Bronchial epithelial cell (primary cell): ENCODE results near the gene CCDC80. TPM values are rescaled to one million over a fixed set of nuclear protein-coding genes. Genes with fewer than 3 reads are reported as not detected.

Experiments used
- DNase-seq: peaks from one replicate; pipeline ENCODE4 v3.0.0-alpha.2; 2010; ENCODE audit warnings: low read depth
- FAIRE-seq: peaks from 2 replicates; lab custom pipeline; 2011; peaks lifted over from hg19 to GRCh38; lab: Jason Lieb, UNC
- H3K27me3 ChIP-seq: 2 replicates; pipeline ENCODE4 v1.5.1; 2011; ENCODE audit warnings: low read length; ENCODE audit not compliant: control insufficient read depth, insufficient read depth
- H3K36me3 ChIP-seq: 2 replicates; pipeline ENCODE4 v1.5.1; 2011; ENCODE audit warnings: low read length; ENCODE audit not compliant: control insufficient read depth, insufficient read depth
- H3K4me3 ChIP-seq: 2 replicates; pipeline ENCODE4 v1.5.1; 2011; ENCODE audit warnings: mild to moderate bottlenecking, low read depth, low read length, control low read depth
- total RNA-seq: library from RNA; depleted of rRNA; stranded (reverse); fragments of >200 nt; gene quantifications from 2 replicates; pipeline ENCODE4 v1.2.1, GENCODE V29; 2014
- TF ChIP-seq, protein P1 (sequence below): IDR thresholded peaks from 2 replicates; pipeline ENCODE4 v1.5.1; 2011; ENCODE audit warnings: mild to moderate bottlenecking, moderate library complexity, low read length, control low read depth, inconsistent platforms; ENCODE audit not compliant: insufficient read depth, severe bottlenecking

Gene CCDC80
- total RNA-seq, 1 donor from 2014 or later: 8.2 TPM

DNA sequence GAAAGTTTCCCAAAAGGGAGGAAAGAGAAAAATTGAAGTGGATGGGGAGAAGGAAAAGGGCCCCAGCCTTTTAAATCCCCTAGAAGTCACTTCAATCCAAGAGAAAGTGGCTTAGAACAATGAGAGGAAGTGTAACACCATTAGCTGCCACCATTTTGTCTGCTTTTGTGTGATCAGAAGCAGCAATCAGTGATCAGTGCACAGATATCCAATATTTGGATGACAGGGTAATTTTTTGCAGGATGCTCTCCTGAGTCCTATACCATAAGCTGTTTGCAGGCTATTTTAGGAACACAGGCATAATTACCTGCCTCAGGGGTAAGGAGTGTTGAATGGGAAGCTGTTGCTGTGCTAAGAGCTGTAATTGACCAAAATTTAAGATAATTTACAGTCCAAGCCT, 47.7 kb downstream of the CCDC80 start:
- no peak overlapping the region for H3K4me3 ChIP-seq
- TF ChIP-seq, protein P1, sequence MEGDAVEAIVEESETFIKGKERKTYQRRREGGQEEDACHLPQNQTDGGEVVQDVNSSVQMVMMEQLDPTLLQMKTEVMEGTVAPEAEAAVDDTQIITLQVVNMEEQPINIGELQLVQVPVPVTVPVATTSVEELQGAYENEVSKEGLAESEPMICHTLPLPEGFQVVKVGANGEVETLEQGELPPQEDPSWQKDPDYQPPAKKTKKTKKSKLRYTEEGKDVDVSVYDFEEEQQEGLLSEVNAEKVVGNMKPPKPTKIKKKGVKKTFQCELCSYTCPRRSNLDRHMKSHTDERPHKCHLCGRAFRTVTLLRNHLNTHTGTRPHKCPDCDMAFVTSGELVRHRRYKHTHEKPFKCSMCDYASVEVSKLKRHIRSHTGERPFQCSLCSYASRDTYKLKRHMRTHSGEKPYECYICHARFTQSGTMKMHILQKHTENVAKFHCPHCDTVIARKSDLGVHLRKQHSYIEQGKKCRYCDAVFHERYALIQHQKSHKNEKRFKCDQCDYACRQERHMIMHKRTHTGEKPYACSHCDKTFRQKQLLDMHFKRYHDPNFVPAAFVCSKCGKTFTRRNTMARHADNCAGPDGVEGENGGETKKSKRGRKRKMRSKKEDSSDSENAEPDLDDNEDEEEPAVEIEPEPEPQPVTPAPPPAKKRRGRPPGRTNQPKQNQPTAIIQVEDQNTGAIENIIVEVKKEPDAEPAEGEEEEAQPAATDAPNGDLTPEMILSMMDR: no peak
- no peak for FAIRE-seq
- H3K27me3 ChIP-seq: no peaks in the 10 kb centered on the region
- no peaks in the 10 kb centered on the region for H3K36me3 ChIP-seq
- DNase-seq: no peak

GRCh38 chr3:112587336-112587735, 53.6 kb downstream of the CCDC80 start:
- DNase-seq: no peak
- TF ChIP-seq, protein P1: no peak
- FAIRE-seq: no peak
- Histone ChIP-seq H3K4me3 (no peak overlapping the region), H3K36me3 (no peaks in the 10 kb centered on the region), H3K27me3 (no peaks in the 10 kb centered on the region)

DNA sequence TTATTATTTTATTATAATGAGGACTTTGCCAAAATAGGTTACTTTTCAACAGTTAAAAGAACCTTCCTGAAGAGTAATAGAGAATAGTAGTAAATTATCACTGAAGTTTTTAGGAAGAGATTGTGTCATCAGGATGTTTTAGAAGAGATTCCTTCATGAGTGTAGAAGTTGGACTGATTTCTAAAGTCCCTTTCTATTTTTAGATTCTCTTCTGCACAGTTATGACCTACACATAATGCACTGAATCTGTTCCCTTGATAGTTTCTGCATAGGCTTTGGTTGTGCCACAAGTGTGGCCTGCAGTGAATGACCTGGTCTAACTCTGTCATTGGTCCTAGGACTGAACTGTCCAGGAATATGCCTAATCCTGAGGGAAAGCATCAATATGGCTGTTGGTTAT, 55.2 kb downstream of the CCDC80 start:
- Histone ChIP-seq H3K4me3 (no peak overlapping the region), H3K36me3 (no peaks in the 10 kb centered on the region), H3K27me3 (no peaks in the 10 kb centered on the region)
- DNase-seq: no peak
- no peak for FAIRE-seq
- TF ChIP-seq, protein P1: no peak

GRCh38 chr3:112583105-112583504, 57.8 kb downstream of the CCDC80 start:
- Histone ChIP-seq H3K27me3 (no peaks in the 10 kb centered on the region), H3K4me3 (no peak overlapping the region), H3K36me3 (no peaks in the 10 kb centered on the region)
- TF ChIP-seq, protein P1: no peak
- no peak for FAIRE-seq
- DNase-seq: no peak

DNA sequence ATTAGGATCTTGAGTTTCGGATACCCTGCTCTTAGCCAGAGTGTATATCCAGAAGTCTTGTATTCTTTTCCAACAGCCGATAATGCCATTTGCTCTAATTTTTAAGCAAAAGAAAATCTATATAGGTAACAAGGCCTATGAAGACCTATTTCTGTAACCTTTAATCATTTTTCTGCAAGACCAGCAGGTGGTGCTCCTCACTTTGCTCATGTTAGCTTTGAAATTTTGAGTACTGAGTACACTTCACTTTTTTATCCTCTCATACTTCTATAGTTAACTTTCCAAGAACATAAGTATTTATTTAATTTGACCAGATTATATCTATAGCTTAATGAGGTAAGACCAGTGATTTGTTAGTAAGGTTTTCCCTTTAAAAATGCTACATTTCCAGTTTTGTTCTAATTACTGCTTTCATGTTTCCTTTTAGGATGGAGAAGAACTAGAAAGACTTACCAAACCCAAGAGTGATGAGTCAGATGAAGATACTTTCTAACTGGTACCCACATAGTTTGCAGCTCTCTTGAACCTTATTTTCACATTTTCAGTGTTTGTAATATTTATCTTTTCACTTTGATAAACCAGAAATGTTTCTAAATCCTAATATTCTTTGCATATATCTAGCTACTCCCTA, 58.6 kb downstream of the CCDC80 start:
- Histone ChIP-seq H3K27me3 (no peaks in the 10 kb centered on the region), H3K36me3 (no peaks in the 10 kb centered on the region), H3K4me3 (no peak overlapping the region)
- TF ChIP-seq, protein P1: peak; percentile 51
- DNase-seq: peak; percentile 58
- FAIRE-seq: no peak

GRCh38 chr3:112579697-112580096, 61.2 kb downstream of the CCDC80 start:
- DNase-seq (no peak), FAIRE-seq (no peak)
- H3K4me3 ChIP-seq: no peak overlapping the region
- TF ChIP-seq, protein P1: no peak
- no peaks in the 10 kb centered on the region for H3K36me3 ChIP-seq
- H3K27me3 ChIP-seq: no peaks in the 10 kb centered on the region
